HCT116 (cell line): ENCODE measurements around the gene INAVA. TPM values are rescaled to one million over a fixed set of nuclear protein-coding genes. Genes with fewer than 3 reads are reported as not detected.

Experiments used
- ATAC-seq: fragments of 200-7000 bp; cut with Tn5 transposase; 2 replicates; pipeline ENCODE4 v1.9.1; 2020; ENCODE audit warnings: mild to moderate bottlenecking, moderate library complexity
- BruUV-seq: library from RNA; stranded (reverse); fragments of 400-500 nt; replicated peaks from 2 replicates; lab custom pipeline; 2021; lab: Mats Ljungman, UMichigan
- CTCF ChIA-PET: fragments of 300-600 bp; sonication (Branson Sonifier 250); formaldehyde crosslinking; loops from one replicate; lab custom pipeline; 2021; ENCODE audit warnings: antibody characterized with exemption; lab: Charles Lee
- POLR2A ChIA-PET: fragments of 300-600, 350-600 bp; sonication (Branson Sonifier 250); formaldehyde crosslinking; loops from one replicate; lab custom pipeline; 2021; ENCODE audit warnings: antibody characterized with exemption; lab: Charles Lee
- RAD21 ChIA-PET, 2 experiments: fragments of 300-600 bp; sonication (Branson Sonifier 250); formaldehyde crosslinking; loops; one replicate each; lab custom pipeline; 2023; ENCODE audit warnings: low total read pairs in 2 of 2; ENCODE audit not compliant: uncharacterized antibody in 2 of 2, unreplicated experiment in 2 of 2, low non-redundant PET in 1 of 2; lab: Charles Lee
- DNase-seq: peaks from one replicate; pipeline ENCODE4 v3.0.0-alpha.2; 2010; ENCODE audit warnings: low read depth, low spot score
- H2AFZ ChIP-seq: fragments of 200-600 bp; shearing (Covaris generic), sonication (generic); 2 replicates; pipeline ENCODE4 v1.6.1; 2017; ENCODE audit warnings: low read depth, mixed run types, mixed read lengths, antibody characterized with exemption, low read length; ENCODE audit not compliant: poor library complexity, severe bottlenecking
- H3K27ac ChIP-seq: 2 replicates; pipeline ENCODE4 v1.5.1; 2012; ENCODE audit warnings: low read depth, low read length
- H3K27me3 ChIP-seq: fragments of 200-600 bp; sonication (generic); 2 replicates; pipeline ENCODE4 v1.6.1; 2016; ENCODE audit warnings: mixed run types, low read length, mixed read lengths; ENCODE audit not compliant: insufficient read depth
- H3K36me3 ChIP-seq, 2 experiments: fragments of 200-500 bp in 1 of 2; fragments of 200-600 bp in 1 of 2; sonication (Bioruptor generic) in 1 of 2; sonication (generic) in 1 of 2; 2 replicates each; pipeline versions ENCODE4 v1.5.1 to v1.6.1; 2014 to 2016; ENCODE audit warnings: low read length in 2 of 2, inconsistent platforms in 1 of 2, mixed read lengths in 1 of 2, mixed run types in 1 of 2; ENCODE audit not compliant: insufficient read depth in 2 of 2, control insufficient read depth in 1 of 2
- H3K4me1 ChIP-seq, 2 experiments: fragments of 200-600 bp in 1 of 2; sonication (generic) in 1 of 2; 2 replicates each; pipeline versions ENCODE4 v1.5.1 to v1.6.1; 2012 to 2017; ENCODE audit warnings: low read length in 2 of 2, inconsistent platforms in 1 of 2, mild to moderate bottlenecking in 1 of 2, mixed read lengths in 1 of 2, mixed run types in 1 of 2, moderate library complexity in 1 of 2; ENCODE audit not compliant: insufficient read depth in 2 of 2, control insufficient read depth in 1 of 2
- H3K4me2 ChIP-seq: fragments of 200-600 bp; sonication (generic); 2 replicates; pipeline ENCODE4 v1.6.1; 2017; ENCODE audit warnings: mixed run types, low read length, mixed read lengths
- H3K4me3 ChIP-seq, 2 experiments: fragments of 200-600 bp in 1 of 2; sonication (generic) in 1 of 2; replicated peaks in 1 of 2; 2 replicates each; pipeline ENCODE4 v1.5.1; 2011 to 2016; ENCODE audit warnings: low read length in 2 of 2, control low read depth in 1 of 2, low read depth in 1 of 2, mild to moderate bottlenecking in 1 of 2, mixed read lengths in 1 of 2, mixed run types in 1 of 2
- H3K79me2 ChIP-seq: fragments of 200-600 bp; sonication (generic); 2 replicates; pipeline ENCODE4 v1.6.1; 2017; ENCODE audit warnings: mild to moderate bottlenecking, mixed run types, low read length, moderate library complexity, mixed read lengths; ENCODE audit not compliant: insufficient read depth
- H3K9ac ChIP-seq: fragments of 200-600 bp; sonication (generic); 2 replicates; pipeline ENCODE4 v1.6.1; 2016; ENCODE audit warnings: low read length, mixed read lengths
- H3K9me2 ChIP-seq: fragments of 200-600 bp; sonication (generic), shearing (Covaris generic); 2 replicates; pipeline ENCODE4 v1.6.1; 2017; ENCODE audit warnings: mixed run types, mild to moderate bottlenecking, moderate library complexity; ENCODE audit not compliant: insufficient read depth
- H3K9me3 ChIP-seq, 2 experiments: fragments of 200-500 bp in 1 of 2; fragments of 200-600 bp in 1 of 2; sonication (Bioruptor generic) in 1 of 2; sonication (generic) in 1 of 2; 2 replicates each; pipeline ENCODE4 v1.6.1; 2014 to 2017; ENCODE audit warnings: low read length in 2 of 2, mixed read lengths in 2 of 2, inconsistent platforms in 1 of 2, low read depth in 1 of 2, mild to moderate bottlenecking in 1 of 2, mixed run types in 1 of 2, moderate library complexity in 1 of 2; ENCODE audit not compliant: control insufficient read depth in 1 of 2, insufficient read depth in 1 of 2
- H4K20me1 ChIP-seq: fragments of 200-600 bp; sonication (generic), shearing (Covaris generic); 2 replicates; pipeline ENCODE4 v1.6.1; 2017; ENCODE audit warnings: mixed run types, mild to moderate bottlenecking, moderate library complexity; ENCODE audit not compliant: insufficient read depth
- CBX3 ChIP-seq: IDR thresholded peaks from 2 replicates; pipeline ENCODE4 v1.6.1; 2012; ENCODE audit warnings: low read depth
- CEBPB ChIP-seq: IDR thresholded peaks from 2 replicates; pipeline ENCODE4 v1.6.1; 2012; ENCODE audit warnings: low read depth
- ELF1 ChIP-seq: IDR thresholded peaks from 2 replicates; pipeline ENCODE4 v1.6.1; 2012; ENCODE audit warnings: low read depth, borderline replicate concordance
- EZH2 ChIP-seq: fragments of 200-600 bp; sonication (generic); IDR thresholded peaks from 2 replicates; pipeline ENCODE4 v1.6.1; 2017; ENCODE audit warnings: antibody characterized with exemption, mixed run types
- EZH2phosphoT487 ChIP-seq: fragments of 200-600 bp; IDR thresholded peaks from 2 replicates; pipeline ENCODE4 v1.6.1; 2018; ENCODE audit warnings: antibody characterized with exemption, borderline replicate concordance
- FOSL1 ChIP-seq: IDR thresholded peaks from 2 replicates; pipeline ENCODE4 v1.6.1; 2012; ENCODE audit warnings: low read depth
- JUND ChIP-seq: IDR thresholded peaks from 2 replicates; pipeline ENCODE4 v1.6.1; 2012
- POLR2AphosphoS5 ChIP-seq: IDR thresholded peaks from 2 replicates; pipeline ENCODE4 v1.6.1; 2011; ENCODE audit warnings: mild to moderate bottlenecking, low read depth, low read length, moderate library complexity
- RAD21 ChIP-seq: IDR thresholded peaks from 2 replicates; pipeline ENCODE4 v1.6.1; 2012; ENCODE audit warnings: low read depth, mild to moderate bottlenecking
- TCF7L2 ChIP-seq: IDR thresholded peaks from 2 replicates; pipeline ENCODE4 v1.7.0; 2011; ENCODE audit warnings: borderline replicate concordance, inconsistent platforms; ENCODE audit not compliant: insufficient read depth, insufficient read length; ENCODE audit errors: extremely low read depth
- YY1 ChIP-seq: IDR thresholded peaks from 2 replicates; pipeline ENCODE4 v1.6.1; 2011; ENCODE audit warnings: low read length, low read depth, moderate library complexity, mild to moderate bottlenecking; ENCODE audit not compliant: insufficient replicate concordance; ENCODE audit errors: extremely low read depth
- ZFX ChIP-seq: fragments of 450-650 bp; IDR thresholded peaks from 2 replicates; pipeline ENCODE4 v1.6.1; 2017
- ZNF274 ChIP-seq: fragments of 200-500 bp; sonication (Bioruptor generic); IDR thresholded peaks from 2 replicates; pipeline ENCODE4 v1.6.1; 2014; ENCODE audit warnings: mild to moderate bottlenecking, low read depth, low read length, inconsistent platforms
- intact Hi-C: fragments of 100-400 bp; cut with micrococcal nuclease; formaldehyde crosslinking; loops from 2 replicates; pipeline ENCODE4 v1.10.0; 2022
- total RNA-seq: library from RNA; stranded (reverse); gene quantifications from one replicate; pipeline ENCODE4 v1.2.1, GENCODE V29; 2021; ENCODE audit not compliant: unreplicated experiment
- TF ChIP-seq, protein P1 (sequence below): IDR thresholded peaks from 2 replicates; pipeline ENCODE4 v1.6.1; 2012
- TF ChIP-seq, protein P2 (sequence below): IDR thresholded peaks from 2 replicates; pipeline ENCODE4 v1.6.1; 2012
- TF ChIP-seq, protein P3 (sequence below), 3 experiments: fragments of 200-600 bp in 1 of 3; sonication (generic) in 1 of 3; IDR thresholded peaks in 2 of 3; conservative IDR thresholded peaks in 1 of 3; 2 replicates each; pipeline ENCODE4 v1.5.1; 2012 to 2017; ENCODE audit warnings: low read depth in 2 of 3, low read length in 2 of 3, antibody characterized with exemption in 1 of 3, borderline replicate concordance in 1 of 3, control low read depth in 1 of 3, mild to moderate bottlenecking in 1 of 3, mixed read lengths in 1 of 3, mixed run types in 1 of 3, moderate library complexity in 1 of 3; ENCODE audit not compliant: insufficient read depth in 1 of 3

INAVA gene
- total RNA-seq, 1 experiment from 2014 or later: 18.8 TPM

DNA sequence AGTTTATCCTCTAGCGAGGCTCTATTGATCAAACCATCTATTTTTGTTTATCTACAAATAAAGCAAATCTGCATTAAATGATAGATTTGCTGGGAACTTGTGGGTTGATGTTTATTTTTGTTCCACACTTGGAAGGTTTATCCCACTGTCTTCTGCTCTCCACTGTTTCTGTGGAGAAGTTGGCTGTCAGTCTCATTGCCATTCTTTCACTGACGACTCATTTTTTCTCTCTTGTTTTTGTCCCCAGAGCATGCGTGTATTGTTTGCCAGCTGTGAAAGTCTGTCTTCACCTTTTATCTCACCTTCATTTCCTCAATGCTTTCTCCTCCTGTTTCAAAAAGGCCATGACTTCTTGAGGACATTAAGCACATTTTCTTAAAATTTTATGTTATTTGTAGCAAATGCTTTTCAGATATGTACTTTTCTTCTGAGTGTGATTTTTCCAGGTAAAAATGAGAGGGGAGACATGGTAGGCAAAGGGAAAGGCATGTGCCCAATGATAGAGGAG, 52.4 kb downstream of the INAVA start:
- POLR2A ChIA-PET: no interaction called here
- Histone ChIP-seq H3K9ac (no peak overlapping the region), H3K27ac (no peak overlapping the region), H3K9me2 (no peaks in the 10 kb centered on the region), H3K4me2 (no peak overlapping the region), H3K36me3 (no peaks in the 10 kb centered on the region), H3K4me1 (no peaks in the 10 kb centered on the region), H2AFZ (no peak overlapping the region), H3K4me3 (no peak overlapping the region), H3K27me3 (no peaks in the 10 kb centered on the region), H3K79me2 (no peaks in the 10 kb centered on the region), H3K9me3 (peaks cover 0 to 11% of the 10 kb centered on the region in 2 experiments; a peak in 2 of 4 replicates), H4K20me1 (no peaks in the 10 kb centered on the region)
- DNase-seq: peak; percentile 2
- no peak for ATAC-seq
- TF ChIP-seq CBX3 (peak; percentile 89; the same call in 1 of the 2 replicates), FOSL1 (no peak), JUND (no peak), RAD21 (0 out of 2 replicates have a peak, but pooled peaks have one; percentile 2), EZH2 (no peak)
- no TSS peak for BruUV-seq
- intact Hi-C loops: no loop called here
- CTCF ChIA-PET: no interaction called here
- RAD21 ChIA-PET: no interaction called here

DNA sequence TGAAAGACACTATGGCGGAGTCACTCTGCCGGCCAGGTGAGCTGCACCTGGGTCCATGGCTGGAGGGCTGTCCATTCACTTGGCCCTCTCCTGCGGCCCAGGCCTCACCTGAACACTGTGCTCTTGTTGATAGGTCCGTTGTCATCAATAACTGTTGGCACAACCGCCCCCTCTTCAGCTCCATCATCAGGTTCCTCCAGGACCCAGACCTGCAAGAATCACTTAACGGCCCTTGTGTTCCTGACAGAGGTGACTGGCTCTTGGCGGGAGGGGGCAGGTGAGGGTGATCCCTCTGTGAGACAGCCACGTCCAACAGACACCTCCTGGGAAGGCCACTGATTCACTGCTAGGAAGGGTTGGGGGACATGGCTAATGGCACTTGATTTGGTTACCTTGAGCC, 54.9 kb downstream of the INAVA start:
- Histone ChIP-seq H2AFZ (no peak overlapping the region), H3K79me2 (no peaks in the 10 kb centered on the region), H4K20me1 (no peaks in the 10 kb centered on the region), H3K27me3 (no peaks in the 10 kb centered on the region), H3K4me3 (no peak overlapping the region), H3K4me1 (no peaks in the 10 kb centered on the region), H3K9me3 (peaks cover 0 to 11% of the 10 kb centered on the region in 2 experiments; a peak in 2 of 4 replicates), H3K9me2 (no peaks in the 10 kb centered on the region), H3K9ac (no peak overlapping the region), H3K4me2 (no peak overlapping the region), H3K36me3 (no peaks in the 10 kb centered on the region), H3K27ac (no peak overlapping the region)
- ChIA-PET POLR2A (no interaction called here), CTCF (no interaction called here), RAD21 (no interaction called here)
- intact Hi-C loops: no loop called here
- no peak for ATAC-seq
- no TSS peak for BruUV-seq
- no peak for DNase-seq
- TF ChIP-seq EZH2: no peak
- TF ChIP-seq RAD21: no peak
- no peak for TF ChIP-seq TCF7L2
- no peak for TF ChIP-seq ZNF274
- TF ChIP-seq, protein P1, sequence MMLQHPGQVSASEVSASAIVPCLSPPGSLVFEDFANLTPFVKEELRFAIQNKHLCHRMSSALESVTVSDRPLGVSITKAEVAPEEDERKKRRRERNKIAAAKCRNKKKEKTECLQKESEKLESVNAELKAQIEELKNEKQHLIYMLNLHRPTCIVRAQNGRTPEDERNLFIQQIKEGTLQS: no peak
- TF ChIP-seq POLR2AphosphoS5: no peak
- no peak for TF ChIP-seq YY1
- no peak for TF ChIP-seq FOSL1
- TF ChIP-seq ELF1: no peak
- no peak for TF ChIP-seq EZH2phosphoT487
- TF ChIP-seq, protein P2, sequence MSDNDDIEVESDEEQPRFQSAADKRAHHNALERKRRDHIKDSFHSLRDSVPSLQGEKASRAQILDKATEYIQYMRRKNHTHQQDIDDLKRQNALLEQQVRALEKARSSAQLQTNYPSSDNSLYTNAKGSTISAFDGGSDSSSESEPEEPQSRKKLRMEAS: no peak
- no peak for TF ChIP-seq CEBPB
- TF ChIP-seq, protein P3, sequence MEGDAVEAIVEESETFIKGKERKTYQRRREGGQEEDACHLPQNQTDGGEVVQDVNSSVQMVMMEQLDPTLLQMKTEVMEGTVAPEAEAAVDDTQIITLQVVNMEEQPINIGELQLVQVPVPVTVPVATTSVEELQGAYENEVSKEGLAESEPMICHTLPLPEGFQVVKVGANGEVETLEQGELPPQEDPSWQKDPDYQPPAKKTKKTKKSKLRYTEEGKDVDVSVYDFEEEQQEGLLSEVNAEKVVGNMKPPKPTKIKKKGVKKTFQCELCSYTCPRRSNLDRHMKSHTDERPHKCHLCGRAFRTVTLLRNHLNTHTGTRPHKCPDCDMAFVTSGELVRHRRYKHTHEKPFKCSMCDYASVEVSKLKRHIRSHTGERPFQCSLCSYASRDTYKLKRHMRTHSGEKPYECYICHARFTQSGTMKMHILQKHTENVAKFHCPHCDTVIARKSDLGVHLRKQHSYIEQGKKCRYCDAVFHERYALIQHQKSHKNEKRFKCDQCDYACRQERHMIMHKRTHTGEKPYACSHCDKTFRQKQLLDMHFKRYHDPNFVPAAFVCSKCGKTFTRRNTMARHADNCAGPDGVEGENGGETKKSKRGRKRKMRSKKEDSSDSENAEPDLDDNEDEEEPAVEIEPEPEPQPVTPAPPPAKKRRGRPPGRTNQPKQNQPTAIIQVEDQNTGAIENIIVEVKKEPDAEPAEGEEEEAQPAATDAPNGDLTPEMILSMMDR (IDR thresholded peaks at IDR 0.05 in 2 of 3, conservative IDR thresholded peaks at IDR 0.05 in 1 of 3; ENCODE audit: borderline replicate concordance in 1 of 3, insufficient read depth in 1 of 3, low read depth in 2 of 3, low read length in 2 of 3): no peak
- no peak for TF ChIP-seq ZFX
- TF ChIP-seq CBX3: no peak
